Left lung (tissue), 10 donors: ENCODE results near the gene SC5D. TPM values are rescaled to one million over a fixed set of nuclear protein-coding genes. Genes with fewer than 3 reads are reported as not detected.
A peak's percentile ranks its signal among the peaks of the same experiment; 100 is the strongest.

ENCODE experiments used
- ATAC-seq: fragments of 200-7000 bp; cut with Tn5 transposase; one replicate; pipeline ENCODE4 v1.9.1; 2020; ENCODE audit warnings: moderate library complexity
- DNase-seq, 4 donors: peaks; one replicate each; pipeline ENCODE4 v3.0.0-alpha.2; 2013 to 2020
- H3K27ac ChIP-seq, 2 donors: fragments of 200-600 bp; sonication (generic) in 1 of 2; one replicate each; pipeline versions ENCODE4 v1.5.0 to v1.8.0; 2020 to 2021
- H3K27me3 ChIP-seq, 2 donors: fragments of 200-600 bp; sonication (generic) in 1 of 2; one replicate each; pipeline versions ENCODE4 v1.5.0 to v1.8.0; 2020 to 2021
- H3K36me3 ChIP-seq, 2 donors: fragments of 200-600 bp; sonication (generic) in 1 of 2; one replicate each; pipeline versions ENCODE4 v1.5.0 to v1.8.0; 2020 to 2021
- H3K4me1 ChIP-seq, 2 donors: fragments of 200-600 bp; one replicate each; pipeline ENCODE4 v1.8.0; 2021
- H3K4me3 ChIP-seq, 2 donors: fragments of 200-600 bp; sonication (generic) in 1 of 2; one replicate each; pipeline versions ENCODE4 v1.5.0 to v1.8.0; 2020 to 2021; ENCODE audit warnings: mild to moderate bottlenecking in 1 of 2
- H3K9me3 ChIP-seq, 2 donors: fragments of 200-600 bp; sonication (generic) in 1 of 2; one replicate each; pipeline versions ENCODE4 v1.5.0 to v1.8.0; 2020 to 2021
- intact Hi-C, 2 donors: fragments of 100-400 bp; cut with DNase I; formaldehyde crosslinking; loops; one replicate each; pipeline versions ENCODE4 v1.11.2 to v1.14.2; 2022
- polyA plus RNA-seq, 6 donors: library from polyadenylated mRNA; unstranded; fragments of 120-200 nt; gene quantifications; one replicate each; pipeline ENCODE4 v1.2.1, GENCODE V29; 2013; ENCODE audit not compliant: insufficient read length in 6 of 6
- total RNA-seq, 2 donors: library from RNA; stranded (reverse); fragmentation: NEBNext Ultra II Directional; extraction: Animal tissue kit (Norgen Biotek cat#: 25700); gene quantifications; one replicate each; pipeline ENCODE4 v1.2.1, GENCODE V29; 2021
- TF ChIP-seq, protein P1 (sequence below), 2 donors: fragments of 200-600 bp; sonication (generic) in 1 of 2; IDR thresholded peaks; one replicate each; pipeline versions ENCODE4 v1.5.0 to v1.8.0; 2021; ENCODE audit warnings: antibody characterized with exemption in 2 of 2
- donor health status: DM: no; HTN: yes; CAD: no.
- donor health status: DM: no; HTN: no; CAD: no.

Gene SC5D
- total and polyA plus RNA-seq, 8 donors: 41.8 to 79.1 (median 46.9) TPM

- no peak for DNase-seq
- Histone ChIP-seq H3K9me3 (no peaks in the 10 kb centered on the region), H3K36me3 (peaks cover 0 to 14% of the 10 kb centered on the region in 2 donors), H3K27ac (no peak overlapping the region), H3K4me3 (no peak overlapping the region), H3K27me3 (no peaks in the 10 kb centered on the region), H3K4me1 (no peaks in the 10 kb centered on the region)
- intact Hi-C loops: no loop called here
- no peak for ATAC-seq
- TF ChIP-seq, protein P1, sequence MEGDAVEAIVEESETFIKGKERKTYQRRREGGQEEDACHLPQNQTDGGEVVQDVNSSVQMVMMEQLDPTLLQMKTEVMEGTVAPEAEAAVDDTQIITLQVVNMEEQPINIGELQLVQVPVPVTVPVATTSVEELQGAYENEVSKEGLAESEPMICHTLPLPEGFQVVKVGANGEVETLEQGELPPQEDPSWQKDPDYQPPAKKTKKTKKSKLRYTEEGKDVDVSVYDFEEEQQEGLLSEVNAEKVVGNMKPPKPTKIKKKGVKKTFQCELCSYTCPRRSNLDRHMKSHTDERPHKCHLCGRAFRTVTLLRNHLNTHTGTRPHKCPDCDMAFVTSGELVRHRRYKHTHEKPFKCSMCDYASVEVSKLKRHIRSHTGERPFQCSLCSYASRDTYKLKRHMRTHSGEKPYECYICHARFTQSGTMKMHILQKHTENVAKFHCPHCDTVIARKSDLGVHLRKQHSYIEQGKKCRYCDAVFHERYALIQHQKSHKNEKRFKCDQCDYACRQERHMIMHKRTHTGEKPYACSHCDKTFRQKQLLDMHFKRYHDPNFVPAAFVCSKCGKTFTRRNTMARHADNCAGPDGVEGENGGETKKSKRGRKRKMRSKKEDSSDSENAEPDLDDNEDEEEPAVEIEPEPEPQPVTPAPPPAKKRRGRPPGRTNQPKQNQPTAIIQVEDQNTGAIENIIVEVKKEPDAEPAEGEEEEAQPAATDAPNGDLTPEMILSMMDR (IDR thresholded peaks at IDR 0.05): no peak
Measured at GRCh38 chr11:121312483-121312882, 19.9 kb downstream of the SC5D start.

DNA sequence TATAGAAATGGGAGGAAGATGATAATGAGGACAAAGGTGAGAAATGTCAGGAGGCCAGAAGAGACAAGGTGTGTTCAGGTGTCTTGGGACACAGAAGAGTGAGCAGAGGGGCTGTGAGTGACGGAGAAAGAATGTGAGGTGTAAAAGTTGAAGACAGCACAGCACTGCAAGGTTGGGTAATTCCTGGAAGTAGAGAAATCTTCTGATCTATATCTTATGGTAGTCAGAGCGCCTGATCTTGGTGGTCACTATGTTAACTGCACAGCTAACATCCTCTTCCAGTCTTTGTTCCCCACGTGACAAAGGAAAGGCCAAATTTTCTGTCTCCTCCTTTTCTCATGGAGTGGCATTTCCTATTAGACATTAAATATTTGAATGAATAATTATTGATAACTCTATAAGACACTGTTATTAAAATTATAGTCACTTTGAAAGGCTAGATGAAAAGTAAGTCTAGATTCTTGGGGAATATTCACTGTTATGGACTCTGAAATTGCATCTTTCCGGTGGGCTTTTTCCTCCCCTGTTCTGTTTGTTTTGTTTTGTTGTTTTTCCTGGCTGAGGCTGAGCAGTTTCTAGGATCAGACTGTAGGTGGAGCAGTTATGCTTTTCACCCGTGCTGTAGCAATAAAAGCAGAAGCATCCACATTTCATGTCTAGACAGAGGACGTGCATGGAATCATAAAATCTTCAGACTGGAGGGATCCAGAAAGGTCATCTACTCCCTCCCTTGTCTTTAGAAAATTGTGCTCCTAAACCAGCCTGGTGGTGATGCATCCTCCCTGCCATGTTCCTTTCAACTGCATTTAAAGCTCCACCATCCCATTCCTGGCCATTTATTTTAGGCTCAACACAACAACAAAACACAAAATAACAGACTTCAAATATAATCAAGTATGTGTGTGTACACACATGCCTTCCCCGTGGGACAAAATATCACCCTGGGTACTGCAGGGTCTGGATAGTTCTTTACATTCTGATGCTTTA is 26.6 kb downstream of the SC5D start:
- Histone ChIP-seq H3K27ac (no peak overlapping the region), H3K4me3 (no peak overlapping the region), H3K27me3 (no peaks in the 10 kb centered on the region), H3K36me3 (no peaks in the 10 kb centered on the region), H3K9me3 (no peaks in the 10 kb centered on the region), H3K4me1 (no peaks in the 10 kb centered on the region)
- intact Hi-C loops: no loop called here
- peak in 2 of 4 donors; percentile 51 to 63 for DNase-seq
- ATAC-seq: peak; percentile 86
- TF ChIP-seq, protein P1 (IDR thresholded peaks at IDR 0.05): peak; percentile 69 to 72

GRCh38 chr11:121321614-121322243 is 29.2 kb downstream of the SC5D start:
- H3K36me3 ChIP-seq: no peaks in the 10 kb centered on the region
- H3K9me3 ChIP-seq: no peaks in the 10 kb centered on the region
- TF ChIP-seq, protein P1 (IDR thresholded peaks at IDR 0.05): peak in 1 of 2 donors; percentile 12
- peak; percentile 88 for ATAC-seq
- intact Hi-C loops: loop anchor here in 1 of 2 donors (5.0 kb wide), 1 partner anchor 271 kb away; no protein-coding TSS in a partner anchor
- H3K4me3 ChIP-seq: no peak overlapping the region
- no peaks in the 10 kb centered on the region for H3K27me3 ChIP-seq
- no peaks in the 10 kb centered on the region for H3K4me1 ChIP-seq
- DNase-seq: peak in 2 of 4 donors; percentile 20 to 52
- no peak overlapping the region for H3K27ac ChIP-seq

GRCh38 chr11:121323046-121323607 is 30.6 kb downstream of the SC5D start:
- TF ChIP-seq, protein P1 (IDR thresholded peaks at IDR 0.05): no peak

More at GRCh38 chr11:121323046-121323607, 30.6 kb downstream of the SC5D start:
- intact Hi-C loops: loop anchor here in 1 of 2 donors (5.0 kb wide), 1 partner anchor 269 kb away; no protein-coding TSS in a partner anchor
- Histone ChIP-seq H3K4me3 (no peak overlapping the region), H3K4me1 (no peaks in the 10 kb centered on the region), H3K27me3 (no peaks in the 10 kb centered on the region), H3K9me3 (no peaks in the 10 kb centered on the region), H3K27ac (no peak overlapping the region), H3K36me3 (no peaks in the 10 kb centered on the region)
- ATAC-seq (no peak), DNase-seq (no peak)
